ENCODE results near the gene PGAM5.
"Not testable (repeated sequence)": the region's sequence is repeated elsewhere in the genome, so short reads cannot be mapped to it uniquely, and the experiment has no call there.

Gene PGAM5

DNA sequence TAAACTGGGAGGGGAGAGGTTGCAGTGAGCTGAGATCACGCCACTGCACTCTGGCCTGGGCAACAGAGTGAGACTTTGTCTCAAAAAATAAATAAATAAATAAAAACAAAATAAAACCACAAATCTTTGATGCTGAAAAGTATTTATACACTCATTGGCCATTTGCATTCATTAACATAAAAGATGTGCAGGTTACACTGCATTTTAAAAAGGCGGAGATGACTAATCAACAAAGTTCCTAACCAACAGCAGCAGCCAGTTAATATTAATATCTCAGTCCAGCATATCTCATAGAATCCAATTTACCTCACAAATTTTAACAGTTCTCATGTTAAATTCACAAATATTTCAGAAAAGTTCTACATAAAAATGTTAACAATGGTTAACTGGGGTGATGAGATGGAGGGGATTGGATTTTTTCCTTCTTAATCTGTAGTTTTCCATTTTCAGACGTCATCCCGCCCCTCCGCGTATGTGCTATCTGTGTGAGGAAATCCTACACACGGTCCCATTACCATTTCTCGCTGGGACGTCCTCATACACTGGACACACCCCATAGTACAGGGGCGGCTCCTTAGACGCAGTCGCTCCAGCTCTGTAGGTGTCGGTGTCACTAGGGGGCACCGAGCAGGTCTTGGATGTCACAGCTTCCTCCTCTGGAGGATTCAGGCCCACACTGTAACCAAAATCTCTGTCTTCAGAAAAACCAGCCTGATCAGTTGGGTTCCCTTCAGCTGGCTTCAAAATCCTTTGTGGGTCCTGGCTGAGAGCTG lies 43.7 kb downstream of the PGAM5 start:
- DNase-seq, result no peak

DNA sequence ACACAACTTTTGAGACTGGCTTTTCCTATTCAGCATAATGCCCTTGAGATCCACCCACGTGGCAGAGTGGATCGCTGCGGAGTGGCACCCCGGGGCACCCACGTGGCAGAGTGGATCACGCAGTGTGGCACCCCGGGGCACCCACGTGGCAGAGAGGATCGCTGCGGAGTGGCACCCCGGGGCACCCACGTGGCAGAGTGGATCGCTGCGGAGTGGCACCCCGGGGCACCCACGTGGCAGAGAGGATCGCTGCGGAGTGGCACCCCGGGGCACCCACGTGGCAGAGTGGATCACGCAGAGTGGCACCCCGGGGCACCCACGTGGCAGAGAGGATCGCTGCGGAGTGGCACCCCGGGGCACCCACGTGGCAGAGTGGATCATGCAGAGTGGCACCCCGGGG lies 48.2 kb downstream of the PGAM5 start:
- not testable (repeated sequence) for DNase-seq

DNA sequence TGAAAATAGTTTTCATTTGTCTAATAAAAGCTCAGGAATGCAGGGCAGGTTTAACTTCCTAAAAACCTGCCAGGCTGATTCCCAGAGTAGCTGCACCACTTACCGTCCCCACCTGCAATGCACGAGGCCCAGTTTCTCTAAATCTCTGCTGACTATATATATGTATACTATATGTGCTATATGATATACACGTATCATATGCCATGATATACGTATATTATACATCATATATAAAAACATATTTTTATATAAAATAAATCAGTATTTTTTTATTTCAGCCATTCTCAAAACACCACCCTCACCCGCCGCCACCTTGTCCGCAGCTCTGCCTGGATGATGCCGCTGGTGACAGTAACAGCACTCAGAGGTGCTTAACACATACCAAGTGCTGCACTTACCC lies 48.7 kb downstream of the PGAM5 start:
- DNase-seq, result no peak

DNA sequence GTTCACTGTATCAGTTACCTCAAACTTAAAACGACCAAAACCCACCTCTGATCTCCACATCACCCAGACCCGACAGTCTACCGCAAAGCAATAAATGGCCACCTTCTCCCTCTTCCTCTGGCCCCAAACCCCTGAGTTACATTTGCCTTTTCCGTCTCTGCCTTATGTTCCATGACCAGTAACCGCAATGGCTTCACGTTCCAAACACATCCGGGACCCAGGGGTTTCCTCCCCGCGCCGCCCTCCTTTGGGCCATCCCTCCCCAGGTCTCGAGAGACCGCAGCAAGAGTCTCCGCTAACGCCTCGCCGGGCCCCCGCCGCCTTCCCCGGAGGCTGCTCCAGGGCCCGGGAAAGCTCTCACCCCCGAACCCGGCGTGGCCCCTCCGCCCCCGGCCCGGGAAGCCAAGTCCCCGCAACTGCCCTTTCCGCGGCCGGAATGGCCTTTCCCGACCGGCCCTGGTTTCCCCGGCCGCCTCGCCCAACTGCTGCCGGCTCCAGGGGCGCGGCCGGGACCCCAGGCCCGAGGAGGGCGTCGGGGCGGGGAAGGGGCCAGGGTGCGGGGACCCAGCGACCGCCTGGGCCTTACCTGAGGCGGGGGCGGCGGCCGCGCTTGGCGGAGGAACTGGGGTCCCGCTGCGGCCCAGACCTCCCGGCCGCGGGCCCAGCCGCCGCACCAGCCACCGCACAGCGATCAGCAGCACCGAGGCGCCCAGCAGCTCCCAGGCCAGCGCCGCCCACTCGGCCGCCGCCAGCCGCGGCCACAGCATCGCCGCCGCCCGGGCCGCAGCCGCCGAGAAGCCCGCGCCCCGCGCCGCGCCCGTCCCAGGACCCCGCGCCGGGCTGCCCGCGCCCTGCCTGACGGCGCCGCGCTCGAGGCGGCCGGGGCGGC lies 50.6 kb downstream of the PGAM5 start, which contains the start of gene ANKLE2:
ANKLE2 (minus strand) TSS at position 801 of the 889 bp plus-strand sequence; CDS start at position 767, 34 bp downstream.
- DNase-seq, result no peak

DNA sequence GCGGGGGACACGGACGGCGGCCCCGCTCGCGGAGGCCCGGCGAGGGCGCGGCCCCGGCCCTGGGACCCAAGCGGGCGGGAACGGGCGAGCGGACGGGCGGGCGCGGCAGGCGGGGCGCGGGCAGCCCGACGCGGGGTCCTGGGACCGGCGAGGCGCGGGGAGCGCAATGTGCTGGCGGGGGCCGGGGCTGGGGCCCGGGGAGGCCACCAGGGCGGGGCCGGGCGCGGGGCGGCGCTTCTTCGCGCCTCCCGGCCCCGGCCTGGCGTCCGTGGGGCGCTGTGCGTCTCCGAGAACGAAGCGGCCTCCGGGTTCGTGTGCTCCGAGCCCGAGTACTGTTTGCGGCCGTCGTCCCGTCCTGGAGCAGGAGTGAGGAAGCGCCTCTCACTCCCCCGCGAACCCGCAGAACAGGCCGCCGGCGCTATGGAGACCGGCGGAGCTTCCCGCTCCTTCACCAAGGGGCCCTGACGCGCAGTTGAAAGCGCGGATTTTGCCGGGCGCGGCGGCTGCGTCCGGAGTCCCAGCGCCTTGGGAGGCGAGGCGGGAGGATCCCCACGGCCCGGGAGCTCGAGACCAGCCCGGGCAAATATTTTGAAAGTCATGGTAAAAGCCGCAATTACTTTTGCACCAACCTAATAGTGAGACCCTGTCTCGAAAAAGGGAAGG lies 51.4 kb downstream of the PGAM5 start:
- peak; percentile 28 for DNase-seq

DNA sequence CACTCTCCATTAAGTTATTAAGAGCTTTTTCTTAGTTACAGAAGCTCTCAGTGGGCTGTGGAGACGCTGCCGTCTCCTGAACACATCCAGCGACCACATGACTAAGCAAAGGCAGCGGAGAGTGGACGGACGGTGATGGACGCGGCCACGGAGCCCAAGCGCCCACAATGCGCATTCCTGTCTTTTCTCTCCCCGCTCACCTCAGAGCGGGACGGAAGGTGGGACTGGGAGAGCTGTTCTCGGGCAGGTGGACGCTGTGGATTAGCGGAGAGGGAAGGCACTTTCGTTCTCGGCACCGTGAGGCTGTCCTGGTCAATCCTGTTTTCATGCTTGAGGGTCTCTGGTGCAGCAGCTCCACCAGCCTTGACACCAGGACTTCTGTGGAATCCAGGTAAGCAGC lies 53.6 kb downstream of the PGAM5 start:
- no peak for DNase-seq

DNA sequence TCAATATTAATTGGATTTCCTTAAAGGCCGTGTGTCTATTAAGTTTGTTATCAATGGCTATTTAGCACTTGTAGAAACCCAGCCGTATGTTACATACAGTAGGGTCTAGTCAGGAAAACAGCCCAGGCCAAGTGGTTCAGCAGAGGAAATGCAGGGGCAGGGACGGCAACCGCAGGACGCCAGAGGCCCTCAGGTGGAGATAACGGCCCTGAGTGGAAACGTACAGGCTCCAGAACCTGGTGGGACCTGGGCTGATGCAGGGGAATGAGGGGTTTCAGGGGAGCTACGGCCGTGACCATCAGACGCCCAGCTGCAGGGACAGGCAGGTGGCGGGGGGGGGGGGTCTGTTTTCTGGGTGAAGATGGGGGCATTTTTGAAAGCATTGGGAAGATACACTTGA lies 54.7 kb downstream of the PGAM5 start:
- DNase-seq, result no peak

DNA sequence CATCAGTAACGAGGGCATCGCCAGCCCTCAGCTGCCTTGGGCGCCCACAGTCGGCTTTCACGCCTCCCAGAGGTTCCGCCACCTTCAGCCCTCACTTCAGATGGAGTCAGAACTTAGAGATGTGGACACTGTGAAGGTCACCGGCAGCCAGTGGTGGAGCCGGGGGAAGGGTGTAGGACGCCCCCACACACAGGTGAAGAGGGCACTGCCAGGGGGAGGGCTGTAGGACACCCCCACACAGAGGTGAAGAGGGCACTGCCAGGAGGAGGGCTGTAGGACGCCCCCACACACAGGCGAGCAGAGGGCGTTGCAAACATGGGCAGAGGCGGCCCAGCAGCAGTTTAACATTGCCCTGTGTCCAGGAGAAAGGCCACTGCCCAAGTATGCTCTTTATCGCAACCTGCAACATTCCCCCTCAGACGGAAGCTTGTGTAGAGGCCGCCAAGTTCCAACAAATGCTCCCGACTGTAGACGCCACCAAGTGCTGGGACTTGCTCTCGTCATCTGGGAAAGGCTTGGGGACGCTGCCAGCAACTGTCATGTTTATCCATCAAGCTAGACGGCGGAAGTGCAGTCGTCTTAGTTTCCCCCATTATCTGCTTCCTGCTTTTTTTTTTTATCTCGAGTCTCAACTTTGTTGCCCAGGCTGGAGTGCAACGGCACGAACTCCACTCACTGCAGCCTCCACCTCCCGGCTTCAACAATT lies 55.9 kb downstream of the PGAM5 start:
- no peak for DNase-seq

DNA sequence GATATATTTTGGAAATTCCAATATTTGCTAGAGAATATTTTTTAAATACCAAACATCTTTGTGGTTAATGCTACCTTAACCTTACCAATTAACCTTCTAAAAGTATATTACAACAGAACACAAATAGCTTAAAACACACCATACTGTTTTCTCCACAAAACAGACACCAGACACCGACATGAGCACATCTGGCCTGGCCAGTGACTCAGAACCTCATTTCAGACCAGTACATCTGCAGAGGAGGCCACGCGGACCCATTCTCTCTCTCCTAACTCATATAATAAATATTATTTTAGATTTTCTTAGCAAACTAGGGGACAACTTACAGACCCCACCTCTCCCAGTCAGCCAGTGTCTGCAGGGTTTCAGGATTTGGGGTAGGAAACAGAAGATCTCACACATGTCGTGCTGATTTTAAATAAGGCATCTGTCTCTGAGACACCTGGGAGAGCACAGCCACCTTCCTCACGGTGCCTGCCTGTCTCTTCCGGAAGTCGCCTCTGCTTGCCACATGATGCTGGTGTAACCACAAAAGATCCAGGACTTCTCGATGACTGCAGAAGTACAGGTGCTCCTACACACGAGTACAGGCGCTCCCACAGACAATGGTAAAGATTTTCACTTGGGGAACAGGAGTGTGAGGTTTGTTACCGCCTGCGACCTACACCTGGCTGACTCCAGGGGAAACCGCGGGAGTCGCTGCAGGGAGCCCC lies 60.6 kb downstream of the PGAM5 start:
- DNase-seq, result no peak
